GM21515 (cell line): ENCODE measurements around the gene ARHGAP24.

ENCODE experiments used
- ATAC-seq: cut with Tn5 transposase; IDR thresholded peaks from one replicate; pipeline ENCODE4 v1.9.1; 2021; ENCODE audit not compliant: unreplicated experiment

Gene ARHGAP24

DNA sequence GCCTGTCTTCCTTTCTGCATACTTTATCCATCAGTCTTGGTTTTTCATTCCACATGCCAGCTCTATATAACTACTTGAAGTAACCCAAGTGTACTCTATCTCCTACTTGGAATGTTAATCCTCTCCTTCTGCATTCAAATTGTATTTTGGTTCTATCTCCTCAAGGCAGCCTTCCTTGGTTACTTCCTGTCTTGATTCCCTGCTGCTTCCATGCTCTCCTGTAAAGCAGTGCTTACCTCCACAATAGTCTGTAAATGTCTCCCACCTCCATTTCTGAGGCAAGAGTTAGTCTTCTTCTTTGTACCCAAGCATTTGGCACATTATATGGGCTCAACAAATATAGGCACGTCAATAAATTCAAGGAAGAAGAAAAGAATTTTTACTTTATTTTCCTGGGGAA, 298.4 kb downstream of the ARHGAP24 start:
- no peak for ATAC-seq

DNA sequence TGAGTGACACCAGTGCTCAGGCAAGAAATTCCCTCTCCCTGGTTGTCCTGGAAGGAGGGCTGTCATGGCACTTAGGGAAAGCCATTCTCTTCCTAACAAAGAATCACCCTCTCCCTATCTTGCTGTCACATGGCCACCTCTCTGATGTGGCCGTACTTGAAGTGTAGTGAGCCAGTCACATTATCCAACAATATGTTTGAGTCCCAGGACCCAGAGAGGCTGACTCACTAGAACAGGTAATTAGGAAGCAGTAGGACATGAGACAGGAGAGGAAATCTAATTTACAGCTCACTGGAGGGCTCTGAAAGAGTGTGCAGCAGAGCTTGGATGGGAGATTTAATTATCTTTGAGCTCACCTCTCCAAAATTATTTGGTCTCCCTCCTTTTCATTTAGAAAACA, 299.1 kb downstream of the ARHGAP24 start:
- ATAC-seq = no peak

DNA sequence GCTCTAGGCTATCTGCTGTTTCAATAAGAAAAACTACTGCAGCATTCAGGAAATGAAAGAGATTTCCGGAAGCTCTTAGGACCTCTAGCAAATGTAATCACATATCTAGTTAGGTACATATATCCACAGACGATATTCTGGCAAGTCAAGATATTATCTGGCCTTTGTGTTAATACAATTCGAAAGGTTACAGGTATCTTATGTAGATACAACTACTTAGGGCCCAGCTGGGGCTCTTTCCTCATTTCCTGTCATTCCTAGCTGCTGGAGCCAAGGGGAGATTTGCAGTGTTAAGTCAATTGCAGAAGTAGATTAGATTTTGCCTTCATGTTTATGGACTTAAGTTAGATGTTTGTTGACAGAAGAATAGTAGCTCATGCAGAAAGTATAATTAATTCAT, 299.5 kb downstream of the ARHGAP24 start:
- ATAC-seq = no peak

DNA sequence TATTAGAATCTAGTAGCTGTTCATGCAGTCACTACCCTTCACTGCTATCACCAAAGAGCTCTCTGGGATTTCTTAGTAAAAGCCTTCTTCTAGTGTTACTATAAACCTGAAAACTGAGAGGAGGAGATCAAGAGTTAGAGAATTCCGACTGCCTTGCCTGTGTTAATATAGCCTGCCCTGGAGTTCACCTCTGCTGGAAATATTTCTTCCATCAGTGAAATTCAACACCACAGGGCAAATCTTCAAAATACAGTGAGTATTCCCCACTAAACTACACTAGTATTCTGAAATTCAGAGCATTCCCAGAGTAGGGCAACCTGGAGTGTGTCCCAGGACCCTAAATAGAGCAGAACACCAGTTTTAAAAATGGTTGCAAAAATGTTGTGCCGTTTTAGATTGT, 301.1 kb downstream of the ARHGAP24 start:
- ATAC-seq = no peak

DNA sequence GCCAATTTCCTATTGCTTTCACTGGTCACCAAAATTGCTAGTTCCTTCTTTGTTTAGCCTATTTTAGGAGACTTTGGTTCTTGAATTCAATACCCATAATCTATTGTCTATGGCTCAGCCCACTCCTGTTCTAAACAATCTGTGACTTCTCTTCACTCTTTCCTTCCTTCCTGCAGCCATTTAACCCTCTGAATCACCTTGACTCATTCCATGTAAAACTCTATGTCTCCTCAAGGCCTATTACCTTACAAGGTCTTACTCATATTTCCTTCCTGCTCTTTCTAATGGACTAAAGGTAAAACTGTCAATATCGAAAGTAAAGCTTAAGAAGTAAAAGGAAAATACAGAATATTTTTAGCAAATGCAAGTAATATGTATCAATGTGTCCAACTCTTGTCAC, 301.6 kb downstream of the ARHGAP24 start:
- ATAC-seq = no peak

DNA sequence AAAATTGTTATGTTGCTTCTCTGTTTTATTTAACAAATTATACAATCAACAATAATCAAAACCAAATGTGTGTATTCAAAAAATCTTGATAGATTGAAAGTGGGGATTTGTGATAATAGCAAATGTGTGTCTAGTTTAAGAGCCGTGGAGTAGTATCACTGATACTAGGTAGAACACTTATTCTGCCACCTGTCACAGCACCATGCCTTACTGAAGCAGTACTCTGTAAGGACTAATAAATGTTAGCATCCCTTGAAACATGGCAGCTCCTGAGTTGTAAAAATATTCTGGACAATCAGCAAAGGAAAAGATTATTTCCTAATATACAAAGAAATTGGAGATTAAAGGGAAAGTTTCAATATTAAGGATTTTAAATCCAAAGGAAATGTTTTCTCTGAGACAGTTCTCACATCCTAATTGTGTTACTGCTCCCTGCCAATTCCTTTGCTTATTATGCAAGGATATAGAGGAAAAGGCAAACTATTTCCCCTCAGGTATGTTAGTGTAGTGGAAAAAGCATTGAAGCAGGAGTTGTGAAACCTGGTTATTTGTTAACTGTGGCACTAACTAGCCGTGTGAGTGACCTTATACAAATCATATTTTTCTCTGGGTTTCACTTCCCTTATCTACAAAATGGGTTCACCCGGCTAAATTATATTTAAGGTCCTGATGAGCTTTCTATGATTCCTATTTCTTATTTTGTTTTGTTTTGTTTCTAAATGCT, 303.1 kb downstream of the ARHGAP24 start:
- peak; percentile 85 for ATAC-seq

DNA sequence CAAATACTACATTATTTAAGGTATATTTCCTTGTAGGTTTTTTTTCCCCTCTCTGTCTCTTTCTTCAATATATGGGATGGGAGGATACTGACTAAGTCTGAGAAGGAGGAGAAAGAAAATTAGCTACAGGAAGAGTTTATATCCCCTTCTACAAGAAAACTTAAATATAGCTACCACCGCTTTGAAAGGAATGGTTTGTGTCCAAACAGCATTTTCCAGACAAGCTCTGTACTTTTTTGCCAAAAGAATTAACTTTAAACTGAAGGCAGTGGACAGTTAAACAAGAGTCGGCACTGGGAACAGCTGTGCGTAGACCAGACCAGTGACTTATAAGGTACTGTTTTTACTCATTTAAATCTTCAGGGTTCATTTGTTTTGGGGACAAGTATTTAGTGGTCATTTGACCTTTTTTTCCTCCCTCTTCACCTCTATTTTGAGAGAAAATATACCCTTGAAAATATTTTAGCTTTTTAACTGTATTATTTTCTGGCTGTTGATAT, 303.7 kb downstream of the ARHGAP24 start:
- peak; percentile 80 for ATAC-seq

DNA sequence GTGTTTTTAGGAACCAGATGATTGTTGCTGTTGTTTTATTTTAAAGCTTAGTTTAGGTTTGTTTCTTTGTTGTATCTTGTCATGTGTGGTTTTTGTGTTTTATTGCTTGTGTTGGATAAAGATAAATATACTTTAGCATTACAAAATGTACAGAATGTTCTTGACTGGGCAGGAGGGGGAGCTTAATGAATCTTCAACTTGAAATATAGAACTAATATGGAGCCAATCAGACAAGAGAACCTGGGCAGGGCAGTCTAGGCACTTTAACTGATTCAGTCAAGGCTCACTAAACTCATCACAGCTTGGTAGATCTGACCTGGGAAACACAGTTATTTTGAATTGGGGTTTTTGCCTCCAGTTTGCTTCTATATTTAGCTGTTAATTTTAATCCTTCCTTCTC, 304.2 kb downstream of the ARHGAP24 start:
- ATAC-seq = no peak

DNA sequence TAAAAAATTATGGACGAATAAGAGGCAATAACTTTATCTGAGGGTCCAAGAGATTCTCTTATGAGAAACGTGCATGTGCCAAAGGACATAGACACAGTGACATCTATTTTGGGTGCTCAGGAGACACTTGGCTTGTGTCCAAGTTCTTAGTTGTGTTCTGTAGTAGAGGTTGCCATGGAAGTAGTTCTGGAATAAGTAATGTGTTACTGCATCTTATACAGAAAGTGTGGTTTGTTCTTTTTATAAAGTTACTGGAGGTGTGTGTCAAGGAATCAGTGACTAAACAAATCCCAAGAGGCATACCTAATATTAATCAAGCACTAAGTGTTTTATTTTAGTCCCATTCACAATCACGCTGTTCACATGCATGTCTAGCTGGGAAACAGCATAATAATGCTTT, 305.7 kb downstream of the ARHGAP24 start:
- peak; percentile 24 for ATAC-seq

DNA sequence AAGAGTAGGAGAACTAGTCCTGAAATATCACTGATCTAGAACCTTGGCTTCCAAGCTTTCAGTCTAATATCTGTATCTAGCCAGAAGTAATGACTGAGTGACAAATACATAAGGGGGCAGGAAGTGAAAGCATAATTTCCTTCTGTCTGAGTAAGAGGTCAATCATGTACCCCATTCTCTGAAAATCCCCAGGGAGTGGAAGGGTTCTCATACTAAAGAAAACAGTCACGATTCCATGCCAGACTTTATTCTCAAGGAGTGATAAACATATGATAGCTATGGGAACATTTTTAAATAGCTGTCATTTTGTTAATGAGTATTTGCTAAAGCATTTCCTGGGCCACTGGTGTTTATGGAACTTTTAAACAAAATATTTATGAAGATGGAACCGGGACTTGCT, 308.5 kb downstream of the ARHGAP24 start:
- no peak for ATAC-seq

DNA sequence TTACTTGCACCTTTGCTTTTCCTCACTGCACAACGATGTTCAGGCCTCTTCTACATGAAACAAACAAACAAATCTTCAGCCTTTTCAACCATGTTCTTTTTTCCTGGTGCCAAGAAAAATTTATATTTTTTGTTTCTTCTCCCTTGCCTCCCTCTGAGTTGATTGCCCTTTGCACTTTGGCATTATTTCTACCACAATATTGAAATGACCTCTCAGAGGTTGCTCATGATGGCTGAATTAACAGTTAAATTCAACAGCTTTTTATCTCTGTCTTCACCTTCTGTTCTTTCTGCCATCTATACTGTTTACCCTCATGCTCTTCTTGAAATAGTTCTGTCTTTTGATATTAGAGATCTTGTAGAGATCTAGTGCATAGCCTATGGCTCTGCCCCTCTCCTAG, 308.9 kb downstream of the ARHGAP24 start:
- no peak for ATAC-seq

DNA sequence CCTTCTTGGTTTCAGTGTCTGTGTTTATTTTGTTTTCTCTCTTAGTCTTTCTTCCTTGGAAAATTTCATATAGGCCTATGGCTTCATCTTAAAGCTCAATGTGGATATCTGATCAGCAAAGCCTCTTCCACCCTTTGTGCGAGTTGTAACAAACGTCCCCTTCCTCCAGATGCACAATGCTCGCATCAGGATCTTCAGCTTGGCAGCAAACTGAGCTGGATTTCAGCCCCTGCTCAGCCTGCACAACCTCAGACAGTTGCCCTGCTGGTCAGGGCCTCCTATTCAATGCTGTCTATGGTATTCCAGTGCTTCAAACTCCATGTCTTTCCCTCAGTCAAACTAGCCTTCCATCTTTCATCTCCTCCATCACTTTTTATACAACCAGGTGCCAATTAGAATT, 309.4 kb downstream of the ARHGAP24 start:
- ATAC-seq = no peak

DNA sequence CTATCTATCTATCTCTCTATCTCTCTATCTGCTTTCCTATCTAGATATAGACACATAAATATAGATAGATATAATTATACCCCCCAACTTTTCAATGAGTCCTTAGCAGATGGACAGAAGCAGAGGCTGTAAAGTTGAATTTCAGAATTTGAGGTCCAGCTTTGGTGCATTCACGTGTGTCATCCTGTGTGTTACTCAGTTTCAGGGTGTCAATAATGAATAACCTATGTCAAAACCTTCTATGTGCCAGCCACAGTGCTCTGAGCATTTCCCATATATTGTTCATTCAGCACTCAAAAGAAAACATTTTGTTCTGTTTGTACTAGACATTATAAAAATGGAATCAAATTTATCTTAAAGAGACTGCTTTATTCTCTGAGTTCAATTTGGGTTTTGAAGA, 310.0 kb downstream of the ARHGAP24 start:
- ATAC-seq = no peak

DNA sequence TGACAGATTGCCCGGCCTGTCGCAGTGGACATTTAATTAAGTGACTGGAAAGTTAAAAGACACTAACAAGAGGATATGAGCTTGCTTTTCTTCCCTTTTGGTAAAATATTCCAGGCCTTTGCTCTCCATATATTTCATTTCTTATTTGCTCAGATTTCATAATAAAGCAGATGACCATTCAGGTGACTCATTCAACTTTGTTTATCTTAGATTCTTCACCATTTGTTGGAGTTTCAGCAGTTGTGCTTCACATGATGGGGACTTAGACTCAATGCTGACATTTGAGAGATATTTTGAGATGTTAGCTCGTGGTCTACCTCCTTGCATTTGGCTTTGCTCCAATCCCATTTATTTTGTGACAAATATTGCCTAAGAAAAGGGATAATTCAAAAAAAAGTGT, 312.2 kb downstream of the ARHGAP24 start:
- no peak for ATAC-seq

DNA sequence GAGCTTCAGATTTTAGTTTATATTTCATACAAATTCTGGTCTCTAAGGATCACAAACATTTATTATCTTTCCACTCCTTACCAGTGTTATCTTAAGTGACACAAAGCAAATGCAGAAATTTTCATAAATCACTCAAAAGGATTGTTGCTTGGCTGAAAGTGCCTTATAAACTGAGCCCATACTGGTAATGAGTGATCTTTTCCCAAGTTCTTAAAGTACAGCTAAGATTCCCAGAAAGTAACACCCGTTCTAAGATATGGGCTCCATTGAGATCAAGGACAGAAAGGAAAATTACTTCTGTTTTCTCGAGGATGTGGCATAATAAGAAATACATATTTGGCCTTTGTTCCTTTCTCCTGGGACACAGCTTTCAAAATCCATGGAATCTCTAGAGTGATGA, 313.7 kb downstream of the ARHGAP24 start:
- no peak for ATAC-seq

DNA sequence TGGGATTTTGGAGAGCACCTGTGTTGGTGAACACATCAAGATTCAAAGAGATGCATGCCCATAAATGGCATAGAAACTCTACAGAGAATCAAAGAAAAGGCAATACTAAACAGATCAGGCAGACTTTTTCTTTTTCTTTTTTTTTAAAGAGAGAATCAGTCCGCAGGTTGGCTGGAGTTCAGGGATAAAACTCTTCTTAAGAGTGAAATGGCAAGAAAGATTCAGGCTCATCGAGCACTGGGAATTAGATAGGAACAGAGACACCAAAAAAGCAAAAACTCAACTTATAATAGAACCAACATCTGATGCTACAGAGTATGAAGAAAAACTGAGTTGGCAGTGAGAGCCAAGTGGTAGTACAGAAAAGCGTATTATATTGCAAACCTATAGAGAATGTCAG, 314.3 kb downstream of the ARHGAP24 start:
- no peak for ATAC-seq

DNA sequence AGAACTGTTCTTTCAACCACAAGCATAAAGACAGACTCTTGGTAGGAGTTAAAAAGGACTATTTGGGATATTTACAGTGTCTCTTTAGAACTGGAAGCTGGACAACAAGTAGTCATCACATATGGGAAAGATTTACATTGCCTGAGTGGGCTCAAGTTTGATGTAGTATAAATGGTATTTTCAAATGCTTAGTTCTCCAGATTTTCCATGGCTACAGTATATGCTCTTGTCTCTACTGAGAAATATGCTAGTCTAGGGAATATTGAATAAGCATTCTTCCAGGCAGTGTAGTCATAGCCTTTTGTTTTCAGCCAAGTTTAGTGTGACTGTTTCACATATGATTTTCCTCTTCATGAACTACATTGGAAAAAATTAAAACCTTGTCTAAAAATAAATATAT, 315.6 kb downstream of the ARHGAP24 start:
- ATAC-seq = no peak

DNA sequence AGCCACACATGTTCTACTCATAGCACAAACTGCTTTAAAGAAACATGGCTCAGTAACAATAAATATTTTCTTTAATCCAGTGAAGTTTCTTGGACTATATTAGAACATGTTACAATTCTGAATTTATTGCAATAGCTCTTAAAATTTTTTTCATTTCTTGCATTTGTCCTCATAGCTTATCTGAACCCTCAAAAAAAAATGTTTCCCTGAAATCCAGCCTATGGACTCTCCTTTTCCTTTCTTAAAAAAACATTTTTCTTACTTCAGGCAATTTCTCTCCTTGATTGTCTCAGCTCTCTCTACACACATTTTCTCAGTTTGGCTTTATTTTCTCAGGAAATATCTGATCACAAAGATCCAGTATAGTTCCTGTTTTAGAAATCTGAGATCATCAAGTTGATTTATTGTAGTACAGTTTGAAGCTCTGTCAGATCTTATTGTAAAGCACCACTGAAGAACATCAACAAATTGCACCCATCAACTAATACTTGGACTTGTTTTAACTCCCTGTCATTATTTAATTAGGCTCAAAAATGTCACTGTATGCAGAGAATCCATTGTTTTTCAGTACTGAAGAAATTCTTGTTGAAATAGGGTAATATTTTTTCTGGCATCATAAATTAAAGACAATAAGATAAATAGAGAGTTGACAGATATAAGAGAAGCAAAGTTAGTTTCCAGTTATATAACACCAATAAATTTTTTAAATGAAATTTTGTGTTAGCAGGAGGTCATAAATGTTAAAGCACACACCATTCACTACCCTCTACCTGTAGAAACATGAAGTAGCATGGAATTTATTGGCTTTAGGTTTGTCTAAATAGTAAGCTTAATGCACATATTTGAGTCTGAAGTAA, 317.7 kb downstream of the ARHGAP24 start:
- no peak for ATAC-seq

DNA sequence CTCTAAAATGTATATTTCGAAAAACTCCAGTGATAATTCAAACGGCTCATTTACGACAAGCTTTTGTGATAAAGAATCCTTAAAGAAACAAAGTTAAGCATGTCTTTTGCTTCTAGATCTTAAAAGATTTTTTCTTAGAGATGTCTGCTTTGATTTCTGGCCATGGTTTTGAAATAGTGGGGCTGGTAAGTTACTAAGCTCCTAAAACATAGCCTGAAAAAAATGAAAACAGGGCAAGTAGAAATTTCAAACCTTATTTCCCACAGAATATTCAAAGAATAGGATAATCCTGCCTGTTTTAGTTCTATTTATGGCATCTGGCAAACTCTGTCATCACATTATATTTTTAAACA, 318.3 kb downstream of the ARHGAP24 start:
- ATAC-seq = no peak

DNA sequence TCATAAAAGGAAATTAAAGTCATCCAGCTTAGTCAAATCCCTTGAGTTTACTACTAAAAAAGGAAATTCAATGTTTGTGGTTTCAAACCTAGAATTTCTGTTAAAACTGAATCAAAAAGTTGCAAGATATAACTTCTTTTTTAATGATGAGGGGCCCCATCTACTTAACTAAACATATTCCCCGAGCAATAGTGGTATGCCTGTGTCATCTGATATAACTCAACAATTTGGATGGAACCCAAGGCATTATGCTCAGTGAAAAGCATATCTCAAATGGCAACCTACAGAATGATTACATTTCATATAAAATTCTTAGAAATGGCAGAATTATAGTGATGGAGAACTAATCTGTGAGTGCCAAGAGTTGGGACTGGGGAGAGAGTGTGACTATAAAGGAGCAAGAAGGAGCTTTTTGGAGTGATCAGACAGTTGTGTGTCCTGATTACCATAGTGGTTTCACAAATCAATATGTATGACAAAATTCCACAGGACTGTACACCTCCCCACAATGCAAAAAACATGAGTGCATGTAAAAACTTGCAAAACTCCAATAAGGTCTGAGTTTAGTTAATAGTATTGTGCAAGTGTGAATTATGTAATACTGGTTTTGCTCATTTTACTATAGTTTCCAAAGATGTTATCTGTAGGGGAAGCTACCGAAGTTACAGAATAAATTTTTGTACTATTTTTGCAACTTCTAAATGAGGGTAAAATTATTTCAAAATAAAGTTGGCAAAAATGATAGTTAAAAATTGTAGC, 323.2 kb downstream of the ARHGAP24 start:
- ATAC-seq = no peak

DNA sequence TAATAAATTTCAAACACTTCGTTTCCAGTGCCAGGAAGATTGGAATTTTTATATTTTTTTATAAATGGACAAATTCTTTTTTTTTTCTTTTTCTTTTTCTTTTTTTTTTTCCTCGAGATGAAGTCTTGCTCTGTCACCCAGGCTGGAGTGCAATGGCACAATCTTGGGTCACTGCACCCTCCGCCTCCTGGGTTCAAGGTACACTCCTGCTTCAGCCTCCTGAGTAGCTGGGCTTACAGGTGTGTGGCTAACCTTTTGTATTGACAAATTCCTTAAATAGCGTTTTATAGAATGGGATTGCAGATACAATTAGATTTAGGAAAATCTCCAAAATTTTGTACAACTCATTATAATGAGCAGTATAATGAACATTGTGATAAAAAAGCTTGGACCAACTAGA, 328.9 kb downstream of the ARHGAP24 start:
- no peak for ATAC-seq

DNA sequence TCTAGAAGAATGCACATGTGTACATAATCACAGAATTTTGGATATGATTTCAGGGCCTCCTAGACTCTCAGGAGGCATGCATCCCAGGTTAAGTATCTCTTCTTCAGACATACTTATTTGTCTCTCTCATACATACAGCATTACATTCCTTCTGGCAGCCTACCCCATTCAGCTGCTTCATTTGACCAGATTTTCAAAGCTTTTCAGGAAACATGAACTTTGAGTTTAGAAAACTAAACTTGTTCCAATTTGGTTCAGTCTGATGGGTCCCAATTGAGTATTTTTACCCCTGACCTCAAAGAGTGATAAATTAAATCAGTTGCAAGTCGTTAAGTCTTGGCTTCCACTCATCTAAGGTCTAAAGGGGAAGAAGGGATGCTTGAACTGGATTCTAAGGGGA, 330.9 kb downstream of the ARHGAP24 start:
- no peak for ATAC-seq
